VCaP (cell line): ENCODE measurements around the gene IL1A.

Experiments
- H3K27ac ChIP-seq: fragments of 450-650 bp; 2 replicates; pipeline ENCODE4 v1.5.1; 2017
- TF ChIP-seq, protein P1 (sequence below): fragments of 450-650 bp; conservative IDR thresholded peaks from 2 replicates; pipeline ENCODE4 v1.5.1; 2017; ENCODE audit warnings: mild to moderate bottlenecking, moderate library complexity

Gene IL1A

DNA sequence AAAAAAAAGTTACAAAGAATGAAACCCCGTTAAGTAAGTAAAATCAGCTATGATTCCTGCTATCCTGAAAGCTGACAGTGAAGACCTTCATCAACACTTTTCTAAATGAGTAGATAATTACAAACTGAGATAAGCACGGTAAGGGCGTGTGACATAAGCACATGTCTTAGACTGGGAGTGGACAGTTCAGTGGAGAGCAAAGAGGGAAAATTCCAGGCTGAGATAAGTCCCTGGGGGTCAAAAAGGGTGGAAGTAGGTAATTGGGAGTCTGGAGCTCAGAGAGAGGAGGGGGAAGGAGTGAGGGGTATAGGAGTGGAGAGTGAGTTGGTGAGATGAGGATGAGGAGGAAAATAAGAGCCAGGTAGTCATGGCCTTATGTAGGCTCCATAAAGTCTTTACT, 4.4 kb upstream of the IL1A start:
- H3K27ac ChIP-seq = no peak overlapping the region
- TF ChIP-seq, protein P1, sequence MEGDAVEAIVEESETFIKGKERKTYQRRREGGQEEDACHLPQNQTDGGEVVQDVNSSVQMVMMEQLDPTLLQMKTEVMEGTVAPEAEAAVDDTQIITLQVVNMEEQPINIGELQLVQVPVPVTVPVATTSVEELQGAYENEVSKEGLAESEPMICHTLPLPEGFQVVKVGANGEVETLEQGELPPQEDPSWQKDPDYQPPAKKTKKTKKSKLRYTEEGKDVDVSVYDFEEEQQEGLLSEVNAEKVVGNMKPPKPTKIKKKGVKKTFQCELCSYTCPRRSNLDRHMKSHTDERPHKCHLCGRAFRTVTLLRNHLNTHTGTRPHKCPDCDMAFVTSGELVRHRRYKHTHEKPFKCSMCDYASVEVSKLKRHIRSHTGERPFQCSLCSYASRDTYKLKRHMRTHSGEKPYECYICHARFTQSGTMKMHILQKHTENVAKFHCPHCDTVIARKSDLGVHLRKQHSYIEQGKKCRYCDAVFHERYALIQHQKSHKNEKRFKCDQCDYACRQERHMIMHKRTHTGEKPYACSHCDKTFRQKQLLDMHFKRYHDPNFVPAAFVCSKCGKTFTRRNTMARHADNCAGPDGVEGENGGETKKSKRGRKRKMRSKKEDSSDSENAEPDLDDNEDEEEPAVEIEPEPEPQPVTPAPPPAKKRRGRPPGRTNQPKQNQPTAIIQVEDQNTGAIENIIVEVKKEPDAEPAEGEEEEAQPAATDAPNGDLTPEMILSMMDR = no peak

DNA sequence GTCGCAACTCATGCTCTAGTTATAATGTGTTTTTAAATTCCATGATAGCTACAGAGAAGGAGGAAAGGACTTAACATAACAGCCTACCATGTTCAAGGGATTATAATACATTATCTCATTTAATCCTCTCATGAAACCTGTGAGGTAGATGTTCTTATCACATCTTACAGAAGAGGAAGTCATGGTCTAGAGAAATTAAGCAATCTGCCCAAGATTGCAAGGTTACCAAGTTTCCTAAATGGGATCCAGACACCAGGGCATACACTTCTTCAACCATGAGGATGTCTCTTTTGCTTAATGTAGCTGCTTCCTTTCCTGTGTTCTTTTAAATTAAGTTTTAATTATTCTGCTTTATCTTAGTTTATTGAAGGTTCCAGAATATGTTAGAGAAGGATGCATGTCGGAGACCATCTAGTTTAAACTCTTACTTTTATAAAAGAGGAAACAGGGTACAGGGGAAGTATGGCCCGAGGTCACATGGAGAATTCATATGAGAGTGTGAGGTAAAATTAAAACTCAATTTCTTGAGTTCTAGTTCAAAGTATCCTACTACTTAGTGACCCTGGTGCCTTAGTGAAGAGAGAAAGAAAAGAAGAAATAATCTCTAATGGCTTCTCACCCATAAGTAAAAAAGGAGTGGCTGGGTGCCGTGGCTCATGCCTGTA, 3.6 kb upstream of the IL1A start:
- H3K27ac ChIP-seq = no peak overlapping the region
- TF ChIP-seq, protein P1 = no peak

DNA sequence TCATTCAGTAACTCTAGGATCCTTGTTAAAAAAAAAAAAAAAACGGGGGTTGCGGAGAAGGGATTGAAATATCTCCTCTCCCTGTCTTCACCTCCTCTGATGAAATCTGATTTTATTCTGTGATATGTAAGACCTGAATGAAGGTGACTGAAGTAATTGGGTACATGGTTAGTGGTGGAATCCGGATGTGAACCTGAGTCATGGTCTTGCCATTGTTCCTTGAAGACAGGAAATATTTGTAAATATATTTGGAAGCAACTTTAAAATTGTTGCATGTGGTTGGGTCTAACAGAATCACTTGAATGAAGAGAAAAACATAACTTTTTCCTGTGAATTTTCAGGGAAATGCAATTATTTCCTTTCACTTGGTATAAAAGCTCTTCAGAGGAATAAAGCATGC, 3.0 kb upstream of the IL1A start:
- TF ChIP-seq, protein P1 = no peak
- H3K27ac ChIP-seq = no peak overlapping the region

DNA sequence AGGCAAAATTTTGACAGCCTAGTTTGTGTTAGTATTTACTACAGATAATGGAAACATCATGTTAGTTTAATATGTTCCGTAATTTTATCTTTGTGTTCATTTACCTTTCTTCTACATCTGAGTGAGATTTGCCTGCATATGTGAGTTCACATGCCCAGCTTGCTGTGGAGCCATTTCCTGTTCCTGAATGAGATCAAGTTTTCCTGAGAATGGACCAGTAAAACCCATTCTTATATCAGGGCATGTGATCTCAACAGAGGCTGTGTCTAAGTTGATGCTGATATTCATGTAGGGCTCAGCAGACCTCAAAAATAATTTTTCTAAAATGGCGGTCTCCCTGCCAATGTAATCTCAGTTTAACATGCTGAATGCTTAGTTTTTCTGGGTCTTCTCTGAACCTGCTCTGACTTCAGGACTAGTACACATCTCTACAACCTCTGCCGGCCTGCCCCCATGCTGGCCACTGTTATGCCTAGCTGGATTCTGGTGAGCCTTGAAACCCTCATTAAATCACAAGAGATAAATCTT, 1.0 kb downstream of the IL1A start:
- TF ChIP-seq, protein P1 = no peak

DNA sequence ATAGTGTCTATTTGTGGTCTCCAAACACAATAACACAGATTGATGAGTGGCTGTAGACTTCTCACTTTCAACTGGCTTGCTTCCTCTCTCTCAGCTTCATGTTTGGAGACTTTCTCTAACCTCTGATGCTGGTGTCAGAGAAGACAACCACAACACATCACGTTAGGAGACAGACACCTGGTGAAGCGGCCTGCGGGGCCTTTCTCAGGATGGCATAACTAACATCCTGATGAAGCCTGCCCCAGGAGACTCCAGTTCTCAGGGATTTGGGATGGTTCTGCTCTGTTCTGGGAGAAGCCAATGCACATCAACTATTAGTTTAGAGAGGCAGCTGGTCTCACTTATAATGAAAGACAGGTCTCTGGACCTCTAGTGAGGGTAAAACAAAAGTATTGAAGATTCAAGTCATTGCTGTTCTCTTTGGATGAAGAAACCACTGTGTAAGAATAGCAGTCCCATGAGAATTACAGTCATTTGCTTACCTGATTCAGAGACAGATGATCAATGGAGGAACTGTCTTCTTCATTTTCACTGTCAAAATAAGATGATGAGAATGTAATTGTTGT, 2.0 kb downstream of the IL1A start:
- TF ChIP-seq, protein P1 = no peak
- H3K27ac ChIP-seq = no peak overlapping the region

More for the DNA sequence above, 1.0 kb downstream of the IL1A start:
- H3K27ac ChIP-seq = no peak overlapping the region

DNA sequence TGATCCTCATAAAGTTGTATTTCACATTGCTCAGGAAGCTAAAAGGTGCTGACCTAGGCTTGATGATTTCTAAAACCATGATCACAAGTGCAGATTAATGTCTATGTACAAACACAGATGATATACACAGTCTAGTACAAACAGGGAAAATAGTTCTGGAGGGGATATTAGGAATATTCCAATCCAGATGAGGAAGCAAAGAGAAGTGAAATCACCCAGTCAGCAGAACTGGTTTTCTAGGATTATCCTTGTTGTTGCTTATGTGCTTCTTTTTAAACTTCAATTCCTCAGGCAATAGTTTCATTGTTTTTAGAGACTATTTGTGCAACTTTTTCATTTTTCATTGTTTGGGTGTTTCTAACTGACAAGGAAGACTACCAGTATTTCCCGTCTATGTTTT, 4.7 kb downstream of the IL1A start:
- TF ChIP-seq, protein P1 = no peak
- H3K27ac ChIP-seq = no peak overlapping the region; the same call in 1 of the 2 replicates

DNA sequence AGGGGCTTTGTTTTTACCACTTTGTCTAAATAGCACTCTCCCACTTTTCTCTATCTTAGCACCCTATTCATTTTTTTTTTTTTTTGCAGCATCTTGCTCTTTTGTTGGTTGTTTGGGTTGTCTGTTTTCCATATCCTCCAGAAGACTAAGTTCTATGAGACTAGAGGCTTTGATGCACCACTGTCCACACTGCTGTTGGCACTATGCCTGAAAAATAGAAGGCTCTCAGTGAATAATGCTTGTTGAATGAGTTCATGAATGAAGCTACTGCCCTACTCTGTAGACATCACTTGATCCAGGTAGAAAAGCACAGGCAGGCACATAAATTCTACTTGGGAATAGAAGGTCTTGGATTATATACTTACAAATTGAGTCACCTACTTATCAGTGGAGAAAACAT, 7.3 kb downstream of the IL1A start:
- TF ChIP-seq, protein P1 = no peak
- no peak overlapping the region for H3K27ac ChIP-seq
